MCF 10A (cell line): ENCODE measurements around the gene SIGLEC8. TPM values are rescaled to one million over a fixed set of nuclear protein-coding genes. Genes with fewer than 3 reads are reported as not detected.

Experiments
- BruUV-seq: library from RNA; stranded (reverse); fragments of 400-500 nt; replicated peaks from 2 replicates; lab custom pipeline; 2021; lab: Mats Ljungman, UMichigan
- CTCF ChIA-PET: fragments of 300-600 bp; sonication (Branson Sonifier 250); formaldehyde crosslinking; extraction: SDS; loops from one replicate; lab custom pipeline; 2021; ENCODE audit warnings: antibody characterized with exemption, inconsistent platforms; lab: Yijun Ruan, JAX
- POLR2A ChIA-PET: fragments of 300-600, 350-650 bp; sonication (Branson Sonifier 250); formaldehyde crosslinking; extraction: SDS; loops from one replicate; lab custom pipeline; 2020; ENCODE audit warnings: antibody characterized with exemption, inconsistent platforms; lab: Yijun Ruan, JAX
- DNase-seq: peaks from one replicate; pipeline ENCODE4 v3.0.0-alpha.2; 2018; ENCODE audit not compliant: unreplicated experiment
- H3K27ac Mint-ChIP-seq: one replicate; pipeline ENCODE4 v1.8.0; 2022; ENCODE audit warnings: mild to moderate bottlenecking, low read depth, mixed read lengths; ENCODE audit not compliant: unreplicated experiment
- H3K27me3 Mint-ChIP-seq: one replicate; pipeline ENCODE4 v1.8.0; 2022; ENCODE audit warnings: mixed read lengths; ENCODE audit not compliant: insufficient read depth, unreplicated experiment
- H3K36me3 Mint-ChIP-seq: one replicate; pipeline ENCODE4 v1.8.0; 2022; ENCODE audit warnings: mild to moderate bottlenecking, moderate library complexity, mixed read lengths; ENCODE audit not compliant: insufficient read depth, unreplicated experiment
- H3K4me1 Mint-ChIP-seq: one replicate; pipeline ENCODE4 v1.8.0; 2022; ENCODE audit warnings: mixed read lengths; ENCODE audit not compliant: insufficient read depth, unreplicated experiment
- H3K4me3 Mint-ChIP-seq: one replicate; pipeline ENCODE4 v1.8.0; 2022; ENCODE audit warnings: mild to moderate bottlenecking, moderate library complexity, mixed read lengths; ENCODE audit not compliant: unreplicated experiment
- H3K9me3 Mint-ChIP-seq: one replicate; pipeline ENCODE4 v1.8.0; 2022; ENCODE audit warnings: mixed read lengths; ENCODE audit not compliant: unreplicated experiment
- intact Hi-C: fragments of 100-400 bp; cut with micrococcal nuclease; formaldehyde crosslinking; loops from 2 replicates; pipeline ENCODE4 v1.14.1; 2022
- total RNA-seq: library from RNA; stranded (reverse); gene quantifications from 2 replicates; pipeline ENCODE4 v1.2.3, GENCODE V29; 2022
- TF ChIP-seq, protein P1 (sequence below): fragments of 200-600 bp; IDR thresholded peaks from one replicate; pipeline ENCODE4 v1.8.0; 2022; ENCODE audit warnings: antibody characterized with exemption, mild to moderate bottlenecking; ENCODE audit not compliant: unreplicated experiment

Gene SIGLEC8
- total RNA-seq, 1 experiment from 2014 or later: not detected

DNA sequence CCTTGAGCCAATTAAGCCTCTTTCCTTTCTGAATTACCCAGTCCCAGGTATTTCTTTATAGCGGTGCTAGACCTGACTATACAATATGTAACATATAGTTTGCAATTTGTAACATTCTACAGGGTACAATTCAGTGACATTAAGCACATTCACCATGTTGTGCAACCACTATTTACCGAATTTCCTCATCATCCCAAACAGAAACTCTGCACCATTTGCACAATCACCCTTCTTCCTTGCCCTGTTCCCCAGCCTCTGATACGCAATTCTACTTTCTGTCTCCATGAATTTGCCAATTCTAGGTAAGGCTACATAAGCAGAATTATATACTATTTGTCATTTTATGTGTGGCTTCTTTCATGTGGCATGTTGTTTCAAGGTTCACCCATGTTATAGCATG is 27.1 kb downstream of the SIGLEC8 start:
- TF ChIP-seq, protein P1, sequence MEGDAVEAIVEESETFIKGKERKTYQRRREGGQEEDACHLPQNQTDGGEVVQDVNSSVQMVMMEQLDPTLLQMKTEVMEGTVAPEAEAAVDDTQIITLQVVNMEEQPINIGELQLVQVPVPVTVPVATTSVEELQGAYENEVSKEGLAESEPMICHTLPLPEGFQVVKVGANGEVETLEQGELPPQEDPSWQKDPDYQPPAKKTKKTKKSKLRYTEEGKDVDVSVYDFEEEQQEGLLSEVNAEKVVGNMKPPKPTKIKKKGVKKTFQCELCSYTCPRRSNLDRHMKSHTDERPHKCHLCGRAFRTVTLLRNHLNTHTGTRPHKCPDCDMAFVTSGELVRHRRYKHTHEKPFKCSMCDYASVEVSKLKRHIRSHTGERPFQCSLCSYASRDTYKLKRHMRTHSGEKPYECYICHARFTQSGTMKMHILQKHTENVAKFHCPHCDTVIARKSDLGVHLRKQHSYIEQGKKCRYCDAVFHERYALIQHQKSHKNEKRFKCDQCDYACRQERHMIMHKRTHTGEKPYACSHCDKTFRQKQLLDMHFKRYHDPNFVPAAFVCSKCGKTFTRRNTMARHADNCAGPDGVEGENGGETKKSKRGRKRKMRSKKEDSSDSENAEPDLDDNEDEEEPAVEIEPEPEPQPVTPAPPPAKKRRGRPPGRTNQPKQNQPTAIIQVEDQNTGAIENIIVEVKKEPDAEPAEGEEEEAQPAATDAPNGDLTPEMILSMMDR: no peak
- CTCF ChIA-PET: interaction anchor here (0.6 kb wide), 2 partner anchors 21 to 42 kb away, joined by 3 read pairs; no protein-coding TSS in a partner anchor
- H3K4me3 Mint-ChIP-seq: no peak overlapping the region
- no peaks in the 10 kb centered on the region for H3K9me3 Mint-ChIP-seq
- no peak overlapping the region for H3K27ac Mint-ChIP-seq
- intact Hi-C loops: no loop called here
- POLR2A ChIA-PET: interaction anchor here (0.7 kb wide), 1 partner anchor 13 kb away, joined by 3 read pairs; no protein-coding TSS in a partner anchor
- no peaks in the 10 kb centered on the region for H3K4me1 Mint-ChIP-seq
- no peaks in the 10 kb centered on the region for H3K27me3 Mint-ChIP-seq
- H3K36me3 Mint-ChIP-seq: no peaks in the 10 kb centered on the region
- DNase-seq: peak; percentile 5
- no TSS peak for BruUV-seq

DNA sequence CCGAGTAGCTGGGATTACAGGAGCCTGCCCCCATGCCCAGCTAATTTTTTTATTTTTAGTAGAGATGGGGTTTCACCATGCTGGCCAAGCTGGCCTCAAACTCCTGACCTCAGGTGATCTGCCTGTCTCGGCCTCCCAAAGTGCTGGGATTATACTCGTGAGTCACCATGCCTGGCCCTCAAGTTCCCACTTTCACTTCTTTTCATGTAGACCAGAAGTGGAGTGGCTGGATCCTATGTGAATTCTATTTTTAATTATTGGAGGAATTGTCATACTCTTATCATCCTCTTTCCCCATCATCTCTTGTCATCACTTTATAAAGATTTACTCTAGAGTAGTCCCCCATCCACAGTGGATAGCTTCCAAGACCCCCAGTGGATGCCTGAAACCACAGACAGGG is 28.0 kb downstream of the SIGLEC8 start:
- intact Hi-C loops: no loop called here
- CTCF ChIA-PET: interaction anchor here (1.1 to 1.4 kb wide), 2 partner anchors 9 to 33 kb away, joined by 4 to 5 read pairs; no protein-coding TSS in a partner anchor
- no peak for DNase-seq
- no TSS peak for BruUV-seq
- Mint-ChIP-seq H3K27me3 (no peaks in the 10 kb centered on the region), H3K4me1 (no peaks in the 10 kb centered on the region), H3K4me3 (no peak overlapping the region), H3K27ac (no peak overlapping the region), H3K36me3 (no peaks in the 10 kb centered on the region), H3K9me3 (no peaks in the 10 kb centered on the region)
- POLR2A ChIA-PET: no interaction called here
- TF ChIP-seq, protein P1: no peak

DNA sequence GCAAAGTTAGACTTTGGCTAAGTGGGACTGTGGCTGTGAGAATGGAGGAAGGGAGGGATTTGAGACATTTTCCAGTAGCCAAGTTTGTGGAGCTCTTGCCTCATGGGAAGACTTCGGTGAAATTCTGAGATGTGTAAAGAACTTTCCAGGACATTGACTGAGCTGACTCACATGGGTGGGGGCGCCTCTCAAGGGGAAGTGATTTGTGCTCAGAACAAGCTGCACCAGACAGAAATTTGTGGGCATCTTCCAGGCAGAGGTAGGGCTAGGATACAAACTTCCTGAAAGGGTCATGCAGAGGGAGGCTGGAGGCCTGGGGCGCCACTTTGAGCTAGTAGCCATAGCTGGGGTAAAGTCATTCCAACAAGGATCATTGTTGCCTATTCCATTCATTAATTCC is 31.1 kb downstream of the SIGLEC8 start:
- intact Hi-C loops: no loop called here
- H3K27me3 Mint-ChIP-seq: no peaks in the 10 kb centered on the region

DNA sequence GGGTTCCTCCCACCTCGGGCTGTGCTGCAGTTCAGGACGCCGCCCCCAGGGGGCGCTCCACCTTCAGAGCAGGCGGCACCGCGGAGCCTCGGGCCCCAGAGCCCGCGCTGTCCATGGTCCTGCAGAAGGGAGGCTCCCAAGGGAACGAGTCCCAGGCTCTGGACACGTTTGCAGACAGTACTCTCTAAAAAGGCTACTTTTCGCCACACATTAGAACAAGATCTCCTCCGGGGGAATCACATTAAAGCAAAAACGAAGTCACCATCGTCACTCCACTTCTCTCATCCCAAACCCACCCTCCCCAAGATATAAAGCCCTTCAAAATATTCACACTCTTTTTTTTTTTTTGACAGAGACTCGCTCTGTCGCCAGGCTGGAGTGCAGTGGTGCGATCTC is 36.2 kb downstream of the SIGLEC8 start:
- no peaks in the 10 kb centered on the region for H3K36me3 Mint-ChIP-seq
- CTCF ChIA-PET: interaction anchor here (0.6 to 2.6 kb wide), 14 partner anchors 12 to 356 kb away, joined by 3 to 11 read pairs (median 4); no protein-coding TSS in a partner anchor
- no peaks in the 10 kb centered on the region for H3K27me3 Mint-ChIP-seq
- H3K4me3 Mint-ChIP-seq: no peak overlapping the region
- POLR2A ChIA-PET: no interaction called here
- no peaks in the 10 kb centered on the region for H3K4me1 Mint-ChIP-seq
- TF ChIP-seq, protein P1: peak; percentile 95
- intact Hi-C loops: loop anchor here (5.0 kb wide), 1 partner anchor 235 kb away; no protein-coding TSS in a partner anchor
- DNase-seq: peak; percentile 80
- BruUV-seq: no TSS peak
- H3K9me3 Mint-ChIP-seq: no peaks in the 10 kb centered on the region
- H3K27ac Mint-ChIP-seq: no peak overlapping the region

More for the DNA sequence above, 31.1 kb downstream of the SIGLEC8 start:
- TF ChIP-seq, protein P1: no peak
- Mint-ChIP-seq H3K36me3 (no peaks in the 10 kb centered on the region), H3K4me3 (no peak overlapping the region), H3K27ac (no peak overlapping the region), H3K9me3 (no peaks in the 10 kb centered on the region), H3K4me1 (no peaks in the 10 kb centered on the region)
- DNase-seq: no peak
- CTCF ChIA-PET: interaction anchor here (0.6 to 1.5 kb wide), 6 partner anchors 10 to 803 kb away, joined by 3 to 7 read pairs (median 3); no protein-coding TSS in a partner anchor
- no TSS peak for BruUV-seq
- POLR2A ChIA-PET: no interaction called here
